GM19193 (cell line): ENCODE results near the gene FCF1.

Experiments used
- POLR2A ChIP-seq: IDR thresholded peaks from 4 replicates; pipeline ENCODE4 v1.6.1; 2011; ENCODE audit not compliant: insufficient read depth, insufficient read length; ENCODE audit errors: extremely low read depth

FCF1 gene

DNA sequence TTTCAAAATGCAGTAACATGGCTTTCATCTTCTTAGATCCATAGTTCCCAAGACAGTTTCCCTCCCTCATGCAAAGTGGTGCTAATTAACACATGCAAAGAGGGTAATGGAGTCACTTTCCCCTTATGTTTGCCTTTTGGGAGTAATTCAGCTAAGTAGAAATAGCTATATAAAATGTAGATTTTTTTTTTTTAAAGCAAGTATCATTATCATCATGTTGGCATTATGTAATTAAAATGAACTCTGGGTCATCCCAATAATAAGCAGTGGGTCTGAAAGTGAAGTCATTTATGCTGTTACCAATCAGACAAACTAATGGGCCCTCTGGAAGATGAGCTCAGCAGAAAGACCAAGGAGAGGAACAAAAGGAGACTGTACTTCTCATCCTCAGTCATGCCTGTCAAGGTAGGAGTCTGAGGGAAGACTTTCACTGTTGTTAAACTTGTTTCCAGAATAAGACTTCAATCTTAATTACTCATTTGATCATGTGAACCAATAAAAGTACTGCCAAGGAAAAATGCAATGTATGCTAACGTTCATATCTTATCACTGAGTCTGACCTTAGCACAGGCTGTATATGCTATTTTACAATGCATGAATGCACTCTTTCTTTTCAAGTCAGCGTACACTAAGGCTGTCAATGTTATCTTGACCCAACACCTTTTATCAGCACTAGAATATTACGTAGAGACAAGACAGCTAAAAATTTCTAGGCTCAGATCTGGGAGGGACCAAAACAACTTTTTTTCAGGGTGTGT, 26.8 kb upstream of the FCF1 start:
- no peak for TF ChIP-seq POLR2A

DNA sequence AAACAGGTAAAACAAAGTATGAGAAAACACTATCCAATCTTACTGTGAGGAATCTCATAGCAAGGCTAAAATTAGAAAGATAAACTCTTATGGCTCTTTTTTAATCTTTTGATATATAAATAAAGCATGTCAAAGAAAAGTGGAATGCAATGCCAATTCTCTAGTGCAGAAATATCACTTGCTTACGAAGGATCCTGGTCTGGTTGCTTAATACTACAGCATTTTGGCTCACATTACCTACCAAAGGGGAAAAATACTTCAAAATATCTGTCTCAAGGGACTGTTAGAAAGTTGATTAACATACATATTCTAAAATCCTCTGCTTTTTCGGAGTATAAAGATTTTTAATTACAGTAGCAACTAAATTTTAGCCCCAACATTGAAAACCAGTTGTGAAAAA, 21.5 kb upstream of the FCF1 start:
- no peak for TF ChIP-seq POLR2A

DNA sequence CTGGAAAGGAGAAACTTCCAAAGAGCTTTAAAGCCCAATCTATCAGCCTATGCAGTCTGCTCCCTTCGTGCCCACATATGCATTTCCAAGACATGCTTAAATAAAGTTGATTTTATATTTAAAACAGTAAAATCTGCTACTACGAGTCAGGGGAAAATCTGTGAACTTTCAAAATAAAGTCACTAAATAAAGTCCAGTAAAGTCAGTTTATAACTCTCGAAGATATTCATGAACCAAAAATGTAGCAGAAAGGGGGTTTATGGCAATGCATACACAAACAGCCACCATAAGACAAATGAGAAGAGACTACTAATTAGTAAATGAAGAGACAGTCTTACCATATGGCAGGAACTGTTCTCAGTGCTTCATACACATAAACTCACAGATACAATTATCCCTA, 19.8 kb upstream of the FCF1 start:
- TF ChIP-seq POLR2A, result no peak

GRCh38 chr14:74695406-74695805, 17.5 kb upstream of the FCF1 start:
- no peak for TF ChIP-seq POLR2A

GRCh38 chr14:74697011-74697410, 15.9 kb upstream of the FCF1 start:
- no peak for TF ChIP-seq POLR2A

DNA sequence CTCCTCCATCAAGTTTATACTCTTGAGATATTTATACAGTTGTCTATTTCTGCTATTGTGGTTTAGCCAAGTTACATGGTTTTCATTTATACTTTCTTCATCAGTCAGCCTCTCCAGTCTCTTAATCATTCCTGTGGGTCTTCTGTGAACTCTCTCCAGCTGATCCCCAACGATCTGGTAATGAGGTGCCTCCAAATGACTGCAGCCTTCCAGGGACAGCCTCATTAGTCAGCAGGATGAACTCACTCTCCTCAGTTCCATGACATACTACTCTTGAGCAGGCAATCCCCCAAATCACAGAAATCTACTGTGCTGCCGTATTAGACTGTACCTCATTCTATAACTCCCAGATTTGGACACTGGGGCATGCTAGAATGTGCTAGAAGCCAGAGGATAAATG, 15.4 kb upstream of the FCF1 start:
- no peak for TF ChIP-seq POLR2A

GRCh38 chr14:74697976-74698375, 15.0 kb upstream of the FCF1 start:
- TF ChIP-seq POLR2A, result no peak

GRCh38 chr14:74698465-74698864, 14.5 kb upstream of the FCF1 start:
- TF ChIP-seq POLR2A, result no peak

DNA sequence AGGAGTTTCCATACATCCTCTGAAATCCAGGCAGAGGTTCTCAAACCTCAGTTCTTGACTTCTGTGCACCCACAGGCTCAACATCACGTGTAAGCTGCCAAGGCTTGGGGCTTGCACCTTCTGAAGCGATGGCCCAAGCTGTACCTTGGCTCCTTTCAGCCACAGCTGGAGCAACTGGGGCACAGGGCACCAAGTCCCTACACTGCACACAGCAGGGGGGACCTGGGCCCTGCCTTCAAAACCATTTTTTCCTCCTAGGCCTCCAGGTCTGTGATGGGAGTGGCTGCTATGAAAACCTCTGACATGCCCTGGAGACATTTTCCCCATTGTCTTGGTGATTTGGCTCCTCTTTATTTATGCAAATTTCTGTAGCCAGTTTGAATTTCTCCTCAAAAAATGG, 10.7 kb upstream of the FCF1 start:
- TF ChIP-seq POLR2A, result no peak

DNA sequence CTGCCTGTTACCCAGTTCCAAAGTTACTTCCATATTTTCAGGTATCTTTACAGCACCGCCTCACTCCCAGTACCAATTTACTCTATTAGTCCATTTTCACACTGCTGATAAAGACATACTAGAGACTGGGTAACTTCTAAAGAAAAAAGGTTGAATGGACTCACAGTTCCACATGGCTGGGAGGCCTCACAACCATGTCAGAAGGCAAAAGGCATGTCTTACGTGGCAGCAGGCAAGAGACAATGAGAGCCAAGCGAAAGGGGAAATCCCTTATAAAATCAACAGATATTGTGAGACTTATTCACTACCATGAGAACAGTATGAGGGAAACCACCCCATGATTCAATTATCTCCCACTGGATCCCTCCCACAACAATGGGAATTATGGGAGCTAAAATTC, 9.9 kb upstream of the FCF1 start:
- TF ChIP-seq POLR2A, result no peak

DNA sequence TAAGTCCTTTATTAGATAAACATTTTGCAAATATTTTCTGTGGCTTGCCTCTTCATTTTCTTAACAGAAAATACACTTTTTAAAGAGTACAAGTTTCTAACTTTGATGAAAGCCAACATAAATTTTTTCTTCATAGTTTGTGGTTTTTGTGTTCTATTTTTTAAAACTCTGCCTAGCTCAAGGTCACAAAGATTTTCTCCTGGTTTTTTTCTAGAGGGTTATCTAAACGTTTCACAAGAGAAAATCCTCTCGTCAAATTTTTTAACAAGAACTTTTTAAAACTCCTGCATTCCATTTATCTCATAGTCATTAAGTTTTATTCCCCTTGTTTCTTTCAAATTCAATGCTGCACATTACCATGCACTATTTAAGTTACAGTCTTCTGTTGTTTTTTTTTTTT, 8.3 kb upstream of the FCF1 start:
- no peak for TF ChIP-seq POLR2A

DNA sequence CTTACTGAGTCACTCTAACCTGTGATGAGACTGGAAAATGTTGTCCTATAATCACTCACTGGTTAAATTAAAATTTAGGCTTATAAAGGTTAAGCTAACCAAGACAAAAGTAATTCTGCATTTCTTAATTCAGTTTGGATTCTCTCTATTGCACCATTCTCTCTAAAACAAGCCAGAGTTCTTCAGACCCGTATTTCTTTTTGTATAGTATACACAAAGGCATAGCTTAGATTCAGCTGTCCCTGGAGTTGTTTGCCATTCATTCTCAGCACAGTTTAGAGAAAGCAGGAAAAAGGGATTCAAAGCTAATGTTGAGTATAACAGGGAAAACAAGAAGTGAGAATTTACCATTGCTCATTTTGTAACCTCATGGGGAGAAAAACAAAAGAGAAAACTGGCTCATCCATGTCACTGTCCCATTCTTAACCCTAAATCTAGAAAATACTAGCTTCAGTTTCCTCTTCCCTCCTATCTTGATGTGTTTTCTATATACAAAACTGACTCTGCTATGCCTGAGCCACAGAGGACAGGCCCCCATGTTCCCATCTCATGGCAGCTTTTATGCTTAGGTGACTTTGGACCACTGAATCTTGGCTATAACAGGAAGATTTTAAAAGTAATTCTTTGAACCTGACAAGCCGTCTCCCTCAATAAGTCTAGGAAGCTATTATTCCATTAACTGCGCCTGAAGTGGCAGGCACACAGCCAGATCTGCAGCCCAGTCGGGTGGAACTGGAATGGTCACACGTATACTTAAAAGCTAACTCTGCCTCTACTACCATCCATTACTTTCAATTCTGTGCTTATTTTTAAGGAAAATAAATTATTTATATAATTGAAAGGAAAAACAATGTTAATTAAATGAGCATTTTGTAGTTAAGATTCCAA, 7.1 kb upstream of the FCF1 start:
- TF ChIP-seq POLR2A, result no peak

GRCh38 chr14:74710480-74710879, 2.5 kb upstream of the FCF1 start:
- no peak for TF ChIP-seq POLR2A

DNA sequence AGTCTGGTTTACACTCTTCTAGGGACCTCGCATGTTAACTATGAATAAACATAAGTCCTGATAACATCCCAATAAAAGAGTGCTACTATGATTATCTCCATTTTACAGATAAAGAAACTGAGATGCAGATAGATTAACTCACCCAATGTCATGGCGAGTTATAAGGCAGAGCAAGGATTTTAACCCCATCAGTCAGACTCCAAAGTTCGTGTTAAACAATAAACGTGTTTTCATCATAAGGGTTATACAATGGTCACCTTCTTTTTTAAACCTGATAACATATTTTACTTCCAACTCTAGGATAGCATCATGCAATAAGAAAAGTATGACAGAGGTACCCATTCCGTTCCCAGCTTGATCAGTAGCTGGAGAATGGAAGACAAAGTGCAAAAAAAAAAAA, 1.3 kb upstream of the FCF1 start:
- no peak for TF ChIP-seq POLR2A

- TF ChIP-seq POLR2A, result no peak
Measured at GRCh38 chr14:74713395-74713735, 421 bp downstream of the FCF1 start.

DNA sequence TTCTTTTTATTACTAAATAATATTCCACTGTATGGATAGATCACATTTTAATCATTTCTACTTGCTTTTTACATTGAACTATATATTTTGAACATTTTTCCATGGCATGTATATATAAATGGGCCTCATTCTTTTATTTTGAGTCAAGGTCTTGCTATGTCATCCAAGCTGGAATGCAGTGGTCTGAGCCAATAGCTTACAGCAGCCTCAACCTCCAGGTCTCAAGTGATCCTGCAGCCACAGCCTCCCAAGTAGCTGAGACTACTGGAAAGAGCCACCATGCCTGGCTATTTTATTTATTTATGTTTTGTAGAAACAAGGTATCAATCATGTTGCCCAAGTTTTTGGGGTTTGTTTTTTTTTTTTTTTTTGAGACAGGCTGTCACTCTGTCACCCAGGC, 7.6 kb downstream of the FCF1 start:
- no peak for TF ChIP-seq POLR2A
